NCI-H524 treated with DMSO at 0.1 percent for 48 hours (cell line): ENCODE data around the gene CCDC61.

Source experiments
- DNase-seq: peaks from one replicate; lab custom pipeline; 2025; lab: John Stamatoyannopoulos, UW

Gene CCDC61, protein sequence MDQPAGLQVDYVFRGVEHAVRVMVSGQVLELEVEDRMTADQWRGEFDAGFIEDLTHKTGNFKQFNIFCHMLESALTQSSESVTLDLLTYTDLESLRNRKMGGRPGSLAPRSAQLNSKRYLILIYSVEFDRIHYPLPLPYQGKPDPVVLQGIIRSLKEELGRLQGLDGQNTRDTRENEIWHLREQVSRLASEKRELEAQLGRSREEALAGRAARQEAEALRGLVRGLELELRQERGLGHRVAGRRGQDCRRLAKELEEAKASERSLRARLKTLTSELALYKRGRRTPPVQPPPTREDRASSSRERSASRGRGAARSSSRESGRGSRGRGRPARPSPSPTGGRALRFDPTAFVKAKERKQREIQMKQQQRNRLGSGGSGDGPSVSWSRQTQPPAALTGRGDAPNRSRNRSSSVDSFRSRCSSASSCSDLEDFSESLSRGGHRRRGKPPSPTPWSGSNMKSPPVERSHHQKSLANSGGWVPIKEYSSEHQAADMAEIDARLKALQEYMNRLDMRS

DNA sequence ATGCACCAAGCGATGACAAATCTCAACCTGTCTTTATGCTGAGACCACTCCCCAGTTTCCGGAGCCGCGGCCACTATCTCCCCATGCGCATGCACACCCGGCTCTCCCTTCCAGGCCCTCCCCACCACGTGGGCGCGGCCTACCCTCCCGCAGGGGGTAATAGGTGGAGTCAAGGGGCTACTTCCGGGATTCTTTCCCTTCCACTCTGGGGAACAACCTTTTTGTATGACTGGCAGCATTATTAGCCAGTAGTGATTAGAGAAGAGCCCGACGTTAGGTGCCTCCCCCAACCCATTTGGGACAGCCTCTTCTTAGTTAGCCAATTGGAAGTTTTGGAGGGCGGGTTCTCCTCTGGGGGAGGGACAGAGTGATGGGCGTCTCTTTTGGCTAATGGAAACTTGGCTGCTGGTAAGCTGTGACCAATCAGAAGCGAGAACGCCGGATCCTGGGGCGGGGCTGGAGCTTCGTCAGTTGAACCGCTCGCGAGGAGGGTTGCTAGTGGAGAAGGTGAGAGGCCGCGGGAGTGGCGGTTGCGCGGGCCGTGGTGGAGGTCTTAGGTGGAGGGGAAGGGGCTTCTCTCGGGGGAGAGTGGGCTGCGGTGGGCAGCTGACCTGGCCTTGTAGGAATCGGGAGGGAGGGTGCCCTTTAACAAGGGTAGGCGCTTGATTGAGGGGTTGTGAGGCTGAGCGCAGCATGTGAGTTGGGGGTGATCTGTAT is at the start of gene CCDC61:
CCDC61 (plus strand) TSS at position 470 of the 717 bp plus-strand sequence. CDS start 7,552 bp downstream, outside the sequence.
- peak; percentile 95 for DNase-seq

- no peak for DNase-seq
These were observed 47.3 kb upstream of the CCDC61 start for GRCh38 chr19:45947926-45948325.

DNA sequence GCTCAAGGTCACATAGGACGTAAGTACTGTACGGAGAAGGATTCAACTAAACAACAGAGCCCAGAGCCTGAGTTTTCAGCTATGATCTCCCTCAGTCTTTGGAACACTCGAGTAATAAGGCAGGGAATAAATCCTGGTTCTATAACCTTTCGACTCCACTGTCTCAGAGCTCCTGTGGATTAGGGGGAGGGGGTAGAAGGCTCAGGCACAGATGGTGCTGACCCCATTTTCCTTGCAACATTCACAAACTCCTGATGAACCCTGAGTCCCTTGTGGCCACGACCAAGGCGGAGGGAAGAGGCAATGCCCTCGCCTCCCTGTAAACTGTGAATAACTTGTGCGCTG is 43.0 kb upstream of the CCDC61 start:
- DNase-seq = no peak

- DNase-seq = peak; percentile 76
These were observed 42.4 kb upstream of the CCDC61 start for GRCh38 chr19:45952686-45953505.

DNA sequence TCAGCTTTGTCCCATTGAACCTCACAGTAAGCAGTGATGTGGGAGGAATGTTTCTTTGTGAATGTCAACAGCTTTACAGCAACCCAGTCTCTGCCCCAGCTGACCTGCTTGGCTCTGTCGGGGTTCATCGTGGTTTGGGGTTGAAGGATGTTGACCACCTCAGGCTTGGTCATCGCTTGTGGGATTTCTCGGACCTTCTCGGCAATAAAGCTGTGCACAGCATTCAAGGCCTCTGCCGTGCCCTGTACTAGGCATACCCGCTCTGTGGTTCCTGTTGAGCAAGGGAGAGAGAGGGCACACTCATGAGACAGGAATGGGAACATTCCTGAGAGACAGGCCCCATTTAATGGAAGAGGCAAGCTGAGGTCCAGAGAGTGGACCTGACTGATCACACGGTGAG is 41.6 kb upstream of the CCDC61 start:
- DNase-seq = no peak

- DNase-seq = peak; percentile 15
These were observed 41.1 kb upstream of the CCDC61 start for GRCh38 chr19:45954156-45954555.

DNA sequence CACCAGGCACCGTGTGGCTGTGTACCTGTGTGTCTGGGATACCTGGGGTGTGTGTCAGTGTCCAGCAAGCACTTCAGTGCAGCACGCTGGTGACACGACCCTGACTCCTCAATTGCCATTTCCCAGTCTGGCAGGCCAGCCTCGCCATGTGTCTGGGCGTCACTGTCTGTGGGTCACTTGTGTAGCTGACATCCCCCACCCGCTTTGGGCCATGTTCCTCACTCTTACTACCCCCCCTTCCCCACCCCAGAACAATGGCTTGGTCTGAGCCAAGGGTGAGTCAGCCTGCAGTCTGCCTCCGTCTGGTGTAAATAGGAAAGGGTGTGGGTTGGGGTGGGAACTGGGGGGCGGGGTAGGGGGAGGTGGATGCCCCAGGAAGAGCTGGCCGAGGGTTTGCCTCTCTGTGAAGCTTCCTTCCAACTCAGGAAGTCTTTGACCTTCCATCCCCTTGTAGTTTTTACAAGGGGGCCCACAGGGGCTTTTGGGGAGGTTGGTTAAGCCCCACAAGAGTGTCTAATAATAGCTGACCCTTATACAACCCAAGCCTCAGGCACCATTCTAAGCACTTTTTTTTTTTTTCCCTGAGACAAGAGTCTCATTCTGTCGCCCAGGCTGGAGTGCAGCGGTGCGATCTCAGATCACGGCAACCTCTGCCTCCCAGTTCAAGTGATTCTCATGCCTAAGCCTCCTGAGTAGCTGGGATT is 39.2 kb upstream of the CCDC61 start:
- no peak for DNase-seq

GRCh38 chr19:45958320-45958719 is 36.9 kb upstream of the CCDC61 start:
- DNase-seq = no peak

DNA sequence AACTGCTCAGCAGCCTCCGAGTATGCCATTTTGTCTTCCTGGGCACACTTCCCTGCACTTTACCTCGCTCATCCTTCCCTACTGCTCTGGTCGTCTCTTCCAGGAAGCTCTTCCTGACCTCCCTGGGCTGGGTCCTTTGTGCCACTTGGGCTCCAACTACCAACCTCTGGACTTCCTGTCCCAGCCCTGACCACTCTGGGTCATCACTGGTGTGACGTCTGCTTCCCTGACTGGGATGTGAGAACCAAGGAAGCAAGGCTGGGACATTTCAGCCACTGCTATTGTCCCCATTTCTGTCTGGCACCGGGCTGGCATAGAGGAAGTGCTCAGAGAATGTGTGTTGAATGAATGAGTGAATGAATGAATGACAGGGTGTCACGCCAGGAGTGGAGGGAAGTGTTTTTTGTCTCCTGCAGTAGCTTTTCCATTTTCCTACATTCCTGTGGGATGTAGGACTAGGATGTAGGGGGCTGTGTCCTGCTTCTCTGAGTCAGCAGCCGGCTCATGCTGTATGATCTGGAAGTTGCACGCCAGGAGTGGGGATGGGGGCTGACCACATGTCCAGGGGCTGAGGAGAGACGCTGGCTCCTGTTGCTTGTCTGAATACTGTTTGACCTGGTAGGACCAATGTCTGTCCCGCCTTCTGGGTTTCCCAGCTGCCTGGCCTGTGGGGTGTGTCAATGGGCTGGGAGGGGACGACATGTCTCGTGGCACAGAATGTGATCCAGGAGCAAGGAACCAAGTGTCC is 36.3 kb upstream of the CCDC61 start:
- DNase-seq = no peak

DNA sequence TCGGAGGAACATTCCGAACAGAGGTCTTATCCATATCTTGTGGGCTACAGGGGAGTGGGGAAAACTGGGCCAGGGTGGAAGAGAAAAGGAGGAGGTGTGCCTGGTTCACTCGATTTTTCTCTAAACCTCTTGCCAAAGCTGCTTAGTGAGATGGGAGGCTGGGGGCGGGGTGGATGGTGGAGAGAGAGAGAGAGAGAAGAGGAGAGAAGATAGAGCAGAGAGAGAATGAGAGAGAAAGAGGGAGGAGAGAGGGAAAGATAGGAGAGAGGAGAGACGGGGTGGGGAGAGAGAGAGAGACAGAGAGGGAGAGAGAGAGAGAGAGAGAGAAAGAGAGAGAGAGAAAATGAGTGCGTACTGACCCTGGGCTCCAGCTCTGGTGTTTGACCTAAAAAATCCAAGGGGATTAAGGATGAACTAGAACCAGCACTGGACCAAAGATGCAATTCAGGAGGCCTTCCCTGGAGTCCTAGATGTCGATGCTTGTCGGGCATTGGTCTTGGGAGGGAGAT is 35.7 kb upstream of the CCDC61 start:
- no peak for DNase-seq

- no peak for DNase-seq
These were observed 34.6 kb upstream of the CCDC61 start for GRCh38 chr19:45960595-45961235.

GRCh38 chr19:45962021-45962420 is 33.2 kb upstream of the CCDC61 start:
- no peak for DNase-seq

DNA sequence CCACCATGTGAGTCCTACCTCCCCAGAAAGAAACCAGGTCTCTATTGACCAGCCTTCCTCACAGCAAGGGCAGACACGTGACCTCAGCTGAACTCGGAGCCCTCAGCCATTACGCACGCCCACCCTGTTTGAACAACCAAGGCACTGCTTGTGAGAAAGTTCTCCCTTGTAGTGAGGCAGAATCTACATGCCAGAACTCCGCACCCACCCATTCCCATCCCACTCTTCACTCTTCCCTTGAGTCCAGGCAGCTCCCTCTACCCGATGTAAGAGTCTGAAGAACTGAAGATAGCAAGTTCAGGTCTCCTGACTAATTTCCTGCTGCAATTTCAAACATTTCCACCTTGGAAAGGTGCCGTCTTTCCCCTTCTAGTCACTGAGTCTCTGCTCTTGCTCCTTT is 28.0 kb upstream of the CCDC61 start:
- no peak for DNase-seq

DNA sequence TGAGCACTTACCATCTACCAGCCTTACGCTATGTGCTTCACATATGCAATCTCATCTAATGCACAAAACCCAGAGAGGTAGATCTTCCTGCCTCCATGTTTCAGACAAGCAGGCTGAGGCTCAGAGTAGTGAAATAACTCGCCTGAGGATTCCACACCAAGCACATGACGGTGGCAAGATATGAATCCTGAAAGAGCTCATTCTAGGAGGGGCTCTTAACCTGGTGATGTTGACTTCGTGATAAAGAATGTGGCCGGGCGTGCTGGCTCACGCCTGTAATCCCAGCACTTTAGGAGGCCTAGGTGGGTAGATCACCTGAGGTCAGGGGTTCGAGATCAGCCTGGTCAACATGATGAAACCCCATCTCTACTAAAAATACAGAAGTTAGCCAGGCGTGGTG is 26.6 kb upstream of the CCDC61 start:
- DNase-seq = no peak

DNA sequence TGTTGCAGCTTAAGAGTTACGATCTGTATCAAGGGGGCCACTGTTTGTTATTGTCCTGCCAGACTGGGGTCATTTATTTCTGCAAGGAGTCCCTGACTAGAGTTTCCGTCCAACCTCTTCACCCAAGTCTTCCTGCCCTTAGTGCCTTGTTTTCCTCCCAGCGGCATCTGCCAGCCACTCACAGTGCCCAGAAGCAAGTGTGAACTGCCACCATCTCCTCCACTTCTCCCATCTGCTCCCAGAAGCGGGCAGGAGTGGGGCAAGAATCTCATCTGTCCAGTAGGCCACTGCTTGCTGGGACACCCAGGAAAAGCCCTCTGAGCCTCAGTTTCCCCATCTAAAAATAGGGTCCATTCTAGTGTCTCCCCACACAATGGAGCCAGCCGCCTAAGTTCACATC is 25.6 kb upstream of the CCDC61 start:
- no peak for DNase-seq

- DNase-seq = no peak
These were observed 23.9 kb upstream of the CCDC61 start for GRCh38 chr19:45971260-45971902.

GRCh38 chr19:45972081-45972946 is 23.0 kb upstream of the CCDC61 start:
- DNase-seq = no peak

DNA sequence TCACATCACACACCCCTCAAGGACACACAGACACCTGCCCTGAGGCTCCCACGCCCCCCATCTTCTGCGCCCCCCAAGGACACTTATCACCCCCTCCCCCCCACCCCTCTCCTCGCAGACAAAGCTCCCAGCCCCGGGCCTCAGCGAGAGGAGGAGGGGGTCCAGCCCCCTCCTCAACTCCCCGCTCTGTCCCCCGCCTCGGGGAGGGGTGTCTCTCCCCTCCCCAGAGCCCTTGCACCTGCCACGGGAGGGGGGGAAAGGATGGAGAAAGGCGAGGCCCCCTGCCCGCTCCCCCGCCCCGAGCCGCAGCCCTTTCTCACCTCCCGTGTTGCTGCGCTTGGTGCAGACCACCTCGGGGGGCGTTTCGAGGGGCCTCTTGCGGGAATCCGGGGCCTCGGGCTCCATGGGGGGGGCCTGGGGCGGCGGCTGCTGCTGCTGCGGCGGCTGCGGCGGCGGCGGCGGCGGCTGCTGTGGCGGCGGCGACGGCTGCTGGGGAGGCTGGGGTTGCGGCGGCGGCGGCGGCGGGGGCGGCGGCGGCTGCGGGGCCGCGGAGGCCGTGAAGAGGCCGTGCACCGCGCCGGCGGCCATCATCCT is 22.2 kb upstream of the CCDC61 start:
- no peak for DNase-seq
